ENCODE results near the gene PHC3.

GRCh38 chr3:170050753-170051152 lies 130.8 kb downstream of the PHC3 start:
- no peak for TF ChIP-seq POLR2AphosphoS5 (IDR thresholded peaks at IDR 0.05)
- TF ChIP-seq, protein P1, sequence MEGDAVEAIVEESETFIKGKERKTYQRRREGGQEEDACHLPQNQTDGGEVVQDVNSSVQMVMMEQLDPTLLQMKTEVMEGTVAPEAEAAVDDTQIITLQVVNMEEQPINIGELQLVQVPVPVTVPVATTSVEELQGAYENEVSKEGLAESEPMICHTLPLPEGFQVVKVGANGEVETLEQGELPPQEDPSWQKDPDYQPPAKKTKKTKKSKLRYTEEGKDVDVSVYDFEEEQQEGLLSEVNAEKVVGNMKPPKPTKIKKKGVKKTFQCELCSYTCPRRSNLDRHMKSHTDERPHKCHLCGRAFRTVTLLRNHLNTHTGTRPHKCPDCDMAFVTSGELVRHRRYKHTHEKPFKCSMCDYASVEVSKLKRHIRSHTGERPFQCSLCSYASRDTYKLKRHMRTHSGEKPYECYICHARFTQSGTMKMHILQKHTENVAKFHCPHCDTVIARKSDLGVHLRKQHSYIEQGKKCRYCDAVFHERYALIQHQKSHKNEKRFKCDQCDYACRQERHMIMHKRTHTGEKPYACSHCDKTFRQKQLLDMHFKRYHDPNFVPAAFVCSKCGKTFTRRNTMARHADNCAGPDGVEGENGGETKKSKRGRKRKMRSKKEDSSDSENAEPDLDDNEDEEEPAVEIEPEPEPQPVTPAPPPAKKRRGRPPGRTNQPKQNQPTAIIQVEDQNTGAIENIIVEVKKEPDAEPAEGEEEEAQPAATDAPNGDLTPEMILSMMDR (IDR thresholded peaks at IDR 0.05), result no peak
- TF ChIP-seq EP300 (IDR thresholded peaks at IDR 0.05), result no peak
- TF ChIP-seq POLR2A (IDR thresholded peaks at IDR 0.05), result no peak

Measured in gastroesophageal sphincter (tissue), 3 donors.